Mucosa of stomach (tissue), 1 donor: ENCODE measurements around the gene DAGLA.

Source experiments
- H3K27me3 ChIP-seq: one replicate; pipeline ENCODE4 v1.7.0; 2013; ENCODE audit warnings: mild to moderate bottlenecking, low read length; ENCODE audit not compliant: control insufficient read depth, insufficient read depth
- H3K36me3 ChIP-seq: one replicate; pipeline ENCODE4 v1.7.0; 2013; ENCODE audit warnings: low read length; ENCODE audit not compliant: control insufficient read depth, insufficient read depth
- H3K4me1 ChIP-seq: one replicate; pipeline ENCODE4 v1.7.0; 2013; ENCODE audit warnings: mild to moderate bottlenecking, low read length; ENCODE audit not compliant: control insufficient read depth, insufficient read depth
- H3K4me3 ChIP-seq: one replicate; pipeline ENCODE4 v1.7.0; 2013; ENCODE audit warnings: low read length
- H3K9ac ChIP-seq: one replicate; pipeline ENCODE4 v1.7.0; 2013; ENCODE audit warnings: mild to moderate bottlenecking, low read length, moderate library complexity
- H3K9me3 ChIP-seq: one replicate; pipeline ENCODE4 v1.7.0; 2013; ENCODE audit warnings: mild to moderate bottlenecking, low read length, moderate library complexity; ENCODE audit not compliant: control insufficient read depth
- donor health status: Pancreatic carcinoma.

Gene DAGLA

GRCh38 chr11:61738776-61739175, 58.6 kb downstream of the DAGLA start:
- H3K27me3 ChIP-seq = no peaks in the 10 kb centered on the region
- H3K9ac ChIP-seq = no peak overlapping the region
- H3K9me3 ChIP-seq = no peaks in the 10 kb centered on the region
- H3K4me3 ChIP-seq = no peak overlapping the region
- peaks cover 6% of the 10 kb centered on the region for H3K4me1 ChIP-seq
- H3K36me3 ChIP-seq = no peaks in the 10 kb centered on the region

- H3K4me1 ChIP-seq = peaks cover 6% of the 10 kb centered on the region
- H3K9ac ChIP-seq = no peak overlapping the region
- no peaks in the 10 kb centered on the region for H3K27me3 ChIP-seq
- H3K9me3 ChIP-seq = no peaks in the 10 kb centered on the region
- no peak overlapping the region for H3K4me3 ChIP-seq
- H3K36me3 ChIP-seq = no peaks in the 10 kb centered on the region
Observed at GRCh38 chr11:61739413-61739812, 59.2 kb downstream of the DAGLA start.

- Histone ChIP-seq H3K4me3 (no peak overlapping the region), H3K27me3 (no peaks in the 10 kb centered on the region), H3K4me1 (peaks cover 6% of the 10 kb centered on the region), H3K9ac (no peak overlapping the region), H3K36me3 (no peaks in the 10 kb centered on the region), H3K9me3 (no peaks in the 10 kb centered on the region)
Observed at GRCh38 chr11:61739966-61740365, 59.8 kb downstream of the DAGLA start.

- H3K36me3 ChIP-seq = no peaks in the 10 kb centered on the region
Observed at GRCh38 chr11:61742391-61742790, 62.2 kb downstream of the DAGLA start.

GRCh38 chr11:61743486-61744095, 63.4 kb downstream of the DAGLA start:
- H3K36me3 ChIP-seq = no peaks in the 10 kb centered on the region
- no peaks in the 10 kb centered on the region for H3K27me3 ChIP-seq
- H3K4me3 ChIP-seq = no peak overlapping the region
- H3K9me3 ChIP-seq = no peaks in the 10 kb centered on the region
- H3K9ac ChIP-seq = no peak overlapping the region
- H3K4me1 ChIP-seq = peaks cover 21% of the 10 kb centered on the region

More at GRCh38 chr11:61742391-61742790, 62.2 kb downstream of the DAGLA start:
- Histone ChIP-seq H3K27me3 (no peaks in the 10 kb centered on the region), H3K9ac (no peak overlapping the region), H3K4me3 (no peak overlapping the region), H3K9me3 (no peaks in the 10 kb centered on the region), H3K4me1 (peaks cover 11% of the 10 kb centered on the region)

- Histone ChIP-seq H3K36me3 (no peaks in the 10 kb centered on the region), H3K27me3 (no peaks in the 10 kb centered on the region), H3K9ac (no peak overlapping the region), H3K4me3 (no peak overlapping the region), H3K9me3 (no peaks in the 10 kb centered on the region), H3K4me1 (peaks cover 21% of the 10 kb centered on the region)
Observed at GRCh38 chr11:61744181-61744580, 64.0 kb downstream of the DAGLA start.

GRCh38 chr11:61744609-61745156, 64.5 kb downstream of the DAGLA start:
- Histone ChIP-seq H3K4me3 (no peak overlapping the region), H3K27me3 (no peaks in the 10 kb centered on the region), H3K9me3 (no peaks in the 10 kb centered on the region), H3K4me1 (peaks cover 21% of the 10 kb centered on the region), H3K36me3 (no peaks in the 10 kb centered on the region), H3K9ac (no peak overlapping the region)

GRCh38 chr11:61745781-61746441, 65.7 kb downstream of the DAGLA start:
- Histone ChIP-seq H3K9me3 (no peaks in the 10 kb centered on the region), H3K9ac (peak overlapping the region; percentile 15), H3K4me1 (peaks cover 21% of the 10 kb centered on the region), H3K4me3 (no peak overlapping the region), H3K27me3 (no peaks in the 10 kb centered on the region), H3K36me3 (no peaks in the 10 kb centered on the region)

- H3K9ac ChIP-seq = no peak overlapping the region
- peaks cover 21% of the 10 kb centered on the region for H3K4me1 ChIP-seq
- no peaks in the 10 kb centered on the region for H3K36me3 ChIP-seq
- H3K4me3 ChIP-seq = no peak overlapping the region
- no peaks in the 10 kb centered on the region for H3K27me3 ChIP-seq
- H3K9me3 ChIP-seq = no peaks in the 10 kb centered on the region
Observed at GRCh38 chr11:61746442-61747191, 66.4 kb downstream of the DAGLA start.

GRCh38 chr11:61747192-61747966, 67.2 kb downstream of the DAGLA start:
- Histone ChIP-seq H3K9ac (peak overlapping the region; percentile 50), H3K27me3 (no peaks in the 10 kb centered on the region), H3K36me3 (no peaks in the 10 kb centered on the region), H3K4me3 (no peak overlapping the region), H3K4me1 (peaks cover 23% of the 10 kb centered on the region), H3K9me3 (no peaks in the 10 kb centered on the region)

GRCh38 chr11:61747967-61748285, 67.7 kb downstream of the DAGLA start:
- Histone ChIP-seq H3K36me3 (no peaks in the 10 kb centered on the region), H3K4me1 (peaks cover 22% of the 10 kb centered on the region), H3K9ac (no peak overlapping the region), H3K9me3 (no peaks in the 10 kb centered on the region), H3K4me3 (no peak overlapping the region), H3K27me3 (no peaks in the 10 kb centered on the region)
